B cell (primary cell): Measurements from ENCODE around the gene ZNF280A.

Source experiments
- EZH2 ChIP-seq: IDR thresholded peaks from 2 replicates; pipeline ENCODE4 v1.6.1; 2012; ENCODE audit warnings: borderline replicate concordance, low read depth, mild to moderate bottlenecking, moderate library complexity, low read length; ENCODE audit not compliant: insufficient read depth, poor library complexity, severe bottlenecking
- TF ChIP-seq, protein P1 (sequence below): fragments of 200-600 bp; IDR thresholded peaks from one replicate; pipeline ENCODE4 v1.8.0; 2022; ENCODE audit warnings: antibody characterized with exemption, mild to moderate bottlenecking

DNA sequence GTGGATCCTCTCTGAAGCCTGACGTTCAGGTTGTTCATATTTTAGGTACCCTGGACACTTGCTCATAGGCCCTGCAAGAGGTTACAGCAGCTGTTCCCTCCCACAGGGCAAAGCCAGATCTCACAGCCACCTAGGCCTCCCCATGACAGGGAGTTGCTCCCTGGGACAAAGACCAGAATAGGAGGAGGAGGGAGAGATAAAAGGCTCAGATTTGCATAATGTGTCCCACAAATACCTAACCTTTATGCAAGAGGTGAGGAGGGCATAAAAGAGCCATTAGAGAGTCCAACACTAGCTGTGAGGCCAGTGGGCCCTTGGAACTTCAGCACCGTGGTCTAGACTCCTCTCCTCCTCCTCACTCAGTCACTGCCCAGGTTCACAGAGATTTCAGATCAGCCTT, 45.3 kb downstream of the ZNF280A start:
- TF ChIP-seq, protein P1, sequence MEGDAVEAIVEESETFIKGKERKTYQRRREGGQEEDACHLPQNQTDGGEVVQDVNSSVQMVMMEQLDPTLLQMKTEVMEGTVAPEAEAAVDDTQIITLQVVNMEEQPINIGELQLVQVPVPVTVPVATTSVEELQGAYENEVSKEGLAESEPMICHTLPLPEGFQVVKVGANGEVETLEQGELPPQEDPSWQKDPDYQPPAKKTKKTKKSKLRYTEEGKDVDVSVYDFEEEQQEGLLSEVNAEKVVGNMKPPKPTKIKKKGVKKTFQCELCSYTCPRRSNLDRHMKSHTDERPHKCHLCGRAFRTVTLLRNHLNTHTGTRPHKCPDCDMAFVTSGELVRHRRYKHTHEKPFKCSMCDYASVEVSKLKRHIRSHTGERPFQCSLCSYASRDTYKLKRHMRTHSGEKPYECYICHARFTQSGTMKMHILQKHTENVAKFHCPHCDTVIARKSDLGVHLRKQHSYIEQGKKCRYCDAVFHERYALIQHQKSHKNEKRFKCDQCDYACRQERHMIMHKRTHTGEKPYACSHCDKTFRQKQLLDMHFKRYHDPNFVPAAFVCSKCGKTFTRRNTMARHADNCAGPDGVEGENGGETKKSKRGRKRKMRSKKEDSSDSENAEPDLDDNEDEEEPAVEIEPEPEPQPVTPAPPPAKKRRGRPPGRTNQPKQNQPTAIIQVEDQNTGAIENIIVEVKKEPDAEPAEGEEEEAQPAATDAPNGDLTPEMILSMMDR = no peak
- TF ChIP-seq EZH2 = no peak
